AG08396 (cell line): ENCODE results near the gene CDC5L.

Source experiments
- DNase-seq: peaks from one replicate; pipeline ENCODE4 v3.0.0; 2012; ENCODE audit warnings: low spot score, mixed read lengths

CDC5L gene

DNA sequence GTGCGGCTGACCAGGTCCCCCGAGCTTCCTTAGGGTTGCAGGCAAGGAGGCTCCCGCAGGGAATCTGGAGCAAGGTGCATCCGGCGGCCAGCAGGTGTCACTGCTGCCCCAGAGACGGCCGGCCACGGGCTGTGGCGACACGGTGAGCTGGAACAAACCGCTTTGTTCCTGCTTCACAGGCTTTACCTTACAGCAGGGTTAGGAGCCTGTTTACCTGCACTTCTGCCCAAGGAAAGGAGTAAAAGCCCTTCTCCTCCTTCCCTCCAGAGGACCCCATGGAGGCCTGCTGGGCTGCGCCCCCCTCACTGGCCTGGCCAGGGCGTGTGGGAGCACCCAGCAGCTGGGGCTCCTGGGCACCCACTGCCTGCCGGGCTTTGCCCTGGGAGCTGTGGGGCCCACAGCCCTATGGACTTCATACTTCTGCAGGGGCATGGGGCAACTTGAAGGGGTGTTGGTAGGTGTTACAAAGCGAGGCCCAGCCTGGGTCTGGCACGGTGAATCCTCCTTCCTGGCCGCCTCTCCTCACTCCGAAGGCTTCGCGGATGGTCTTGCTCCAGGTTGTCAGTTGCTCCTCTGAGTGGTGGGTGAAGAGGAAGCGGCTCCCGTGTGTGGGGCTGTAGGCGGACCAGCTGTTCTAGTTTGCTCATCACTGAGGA, 88.4 kb downstream of the CDC5L start:
- peak; percentile 90 for DNase-seq

DNA sequence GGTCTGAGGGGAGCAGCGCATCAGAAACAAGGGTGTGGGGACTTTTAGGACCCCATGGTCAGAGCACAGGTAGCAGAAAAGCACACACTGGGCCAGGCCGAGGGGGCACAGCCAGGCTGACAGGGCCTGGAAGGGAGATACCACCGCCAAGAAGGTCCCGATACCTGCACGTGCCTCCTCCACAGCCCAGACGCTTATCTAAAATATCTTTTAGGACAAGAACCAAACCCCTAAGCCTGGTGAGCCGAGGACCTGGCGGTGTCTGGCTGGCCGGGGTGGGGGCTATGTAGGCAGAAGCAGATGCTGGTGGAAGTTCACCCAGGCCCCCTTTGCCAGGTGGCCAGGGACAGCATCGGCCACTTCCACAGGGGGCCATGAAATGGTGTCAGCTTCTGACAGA, 89.3 kb downstream of the CDC5L start:
- no peak for DNase-seq

DNA sequence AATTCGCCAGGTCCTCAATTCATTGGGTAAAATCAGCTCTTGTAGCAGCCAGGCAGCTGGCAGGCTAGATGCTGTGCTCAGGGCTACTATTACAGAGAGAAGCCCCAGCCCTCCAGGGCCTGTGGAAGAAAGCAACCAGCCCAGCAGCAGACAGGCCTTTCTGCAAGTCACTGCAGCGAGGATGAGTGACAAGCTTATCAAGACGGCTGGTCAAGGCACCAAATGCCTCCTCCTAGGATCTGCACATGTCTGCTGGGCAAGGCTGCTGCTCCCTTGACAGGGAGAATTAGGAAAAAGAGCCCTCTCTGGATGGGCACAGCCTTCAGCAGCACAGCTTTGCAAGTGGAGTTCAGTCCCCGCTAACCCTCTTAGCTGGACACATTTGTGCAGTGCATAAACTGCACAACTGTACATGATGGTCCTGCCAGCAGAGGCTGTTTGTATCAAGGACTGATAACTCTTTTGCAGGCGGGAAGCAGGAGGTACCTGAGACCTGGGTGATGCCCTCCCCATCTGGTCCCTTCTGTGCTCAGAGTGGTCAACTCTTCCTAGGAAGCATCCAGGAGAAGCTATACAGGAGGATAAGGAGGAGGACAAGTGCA, 89.9 kb downstream of the CDC5L start:
- no peak for DNase-seq

DNA sequence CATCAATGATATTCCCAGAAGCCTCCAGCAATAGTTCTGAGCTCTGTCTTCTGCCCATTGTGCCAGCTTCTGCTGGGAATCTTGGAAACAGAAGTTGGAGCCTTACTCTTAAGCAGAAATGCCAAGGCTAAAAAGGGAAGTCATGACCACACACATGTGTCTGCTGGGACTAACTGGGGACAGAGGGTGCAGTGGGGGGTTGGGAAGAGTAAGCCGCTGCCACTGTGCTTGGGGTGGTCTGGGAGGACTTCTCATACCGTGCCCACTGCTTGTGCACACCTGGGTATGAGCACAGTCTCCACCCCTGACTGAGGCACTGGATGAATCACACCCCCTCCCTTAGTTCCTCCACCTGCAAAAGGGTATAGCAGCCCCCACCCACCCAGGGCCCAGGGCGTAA, 90.7 kb downstream of the CDC5L start:
- no peak for DNase-seq

DNA sequence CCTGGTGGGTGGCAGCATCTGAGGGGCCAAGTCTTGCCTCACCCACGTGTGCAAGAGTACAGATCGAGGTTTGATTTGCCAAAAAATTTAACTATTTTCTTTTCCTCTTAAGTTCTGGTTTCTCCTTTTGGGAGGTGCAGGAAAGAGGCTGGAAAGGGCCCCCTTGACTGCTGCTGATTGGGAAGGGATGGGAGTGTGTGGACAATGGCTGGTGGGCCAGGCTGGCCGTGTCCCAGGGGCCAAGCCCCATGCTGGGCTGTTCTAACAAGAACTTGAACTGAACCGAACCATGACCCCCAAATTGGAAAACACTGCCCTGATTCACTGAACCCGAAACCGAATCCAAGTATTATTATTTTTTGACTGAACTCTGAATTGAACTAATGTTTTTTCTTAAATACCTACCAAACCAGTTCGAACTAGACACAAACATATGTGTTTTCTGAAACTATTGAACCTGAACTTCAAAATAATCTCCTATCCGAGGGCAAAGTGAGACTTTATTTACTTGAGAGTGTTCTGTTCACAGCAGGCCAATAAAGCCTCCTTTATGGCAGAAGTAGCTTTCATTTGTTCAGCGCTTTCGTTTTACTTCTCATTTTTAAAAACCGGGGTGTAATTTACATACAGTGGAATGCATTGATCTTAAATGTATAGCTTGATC, 91.2 kb downstream of the CDC5L start:
- DNase-seq = no peak

DNA sequence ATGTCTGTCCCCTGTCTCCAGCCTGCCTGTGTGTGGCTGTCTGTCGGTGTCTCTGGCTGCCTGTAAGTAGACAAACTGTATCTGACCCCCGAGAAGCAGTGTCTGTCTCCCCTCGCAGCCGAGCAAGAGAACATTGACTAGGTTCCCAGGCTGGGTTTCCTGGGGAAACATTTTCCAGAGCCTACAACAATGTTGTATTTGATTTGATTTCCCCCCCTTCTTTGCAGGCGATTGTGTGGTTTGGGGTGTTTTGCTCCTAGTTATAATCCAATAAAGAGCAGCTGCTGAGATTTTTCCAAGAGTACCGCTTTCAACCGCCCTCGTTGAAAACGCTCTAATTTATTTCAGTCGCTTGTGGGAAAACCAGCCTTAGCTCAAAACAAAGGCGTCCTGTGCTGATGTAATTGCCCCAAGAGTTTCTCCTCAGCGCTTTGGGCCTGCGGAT, 92.6 kb downstream of the CDC5L start:
- DNase-seq = no peak

DNA sequence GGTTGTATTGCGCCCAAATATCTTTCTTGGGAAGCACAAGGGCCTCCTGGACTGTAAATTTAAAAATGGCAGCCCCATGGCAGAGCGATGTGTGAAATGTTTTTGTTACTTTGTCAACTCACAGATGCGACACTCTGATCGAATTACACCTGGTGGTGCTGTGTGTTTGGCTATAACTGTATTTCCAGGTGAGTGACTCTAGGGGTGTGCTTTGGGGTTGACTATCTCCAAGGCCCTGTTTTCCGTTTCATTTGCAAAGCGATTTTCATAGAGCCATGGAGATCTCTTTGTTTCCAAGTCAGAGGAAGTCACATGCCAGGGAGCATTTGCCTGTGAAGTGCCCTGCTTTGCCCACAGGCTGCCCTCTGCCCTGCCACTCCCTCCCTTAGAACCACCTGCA, 93.5 kb downstream of the CDC5L start:
- no peak for DNase-seq

DNA sequence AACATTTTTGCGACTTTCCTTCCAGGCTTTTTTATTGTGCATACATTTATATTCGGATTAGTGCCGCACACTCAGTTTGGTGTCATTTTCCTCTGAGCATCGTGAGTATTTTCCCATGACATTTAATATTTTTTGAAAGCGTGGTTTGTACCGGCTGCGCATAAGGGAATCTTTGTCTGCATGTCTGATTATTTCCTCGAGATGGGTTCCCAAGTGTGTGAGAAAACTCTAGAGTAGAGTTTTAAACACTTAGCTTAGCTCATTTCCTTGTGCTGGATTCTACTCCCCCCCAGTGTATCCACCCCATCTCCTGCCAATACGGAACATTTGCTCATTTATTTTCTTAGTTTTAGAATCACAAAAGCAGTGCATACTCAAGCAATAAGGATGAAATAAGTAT, 94.3 kb downstream of the CDC5L start:
- no peak for DNase-seq

DNA sequence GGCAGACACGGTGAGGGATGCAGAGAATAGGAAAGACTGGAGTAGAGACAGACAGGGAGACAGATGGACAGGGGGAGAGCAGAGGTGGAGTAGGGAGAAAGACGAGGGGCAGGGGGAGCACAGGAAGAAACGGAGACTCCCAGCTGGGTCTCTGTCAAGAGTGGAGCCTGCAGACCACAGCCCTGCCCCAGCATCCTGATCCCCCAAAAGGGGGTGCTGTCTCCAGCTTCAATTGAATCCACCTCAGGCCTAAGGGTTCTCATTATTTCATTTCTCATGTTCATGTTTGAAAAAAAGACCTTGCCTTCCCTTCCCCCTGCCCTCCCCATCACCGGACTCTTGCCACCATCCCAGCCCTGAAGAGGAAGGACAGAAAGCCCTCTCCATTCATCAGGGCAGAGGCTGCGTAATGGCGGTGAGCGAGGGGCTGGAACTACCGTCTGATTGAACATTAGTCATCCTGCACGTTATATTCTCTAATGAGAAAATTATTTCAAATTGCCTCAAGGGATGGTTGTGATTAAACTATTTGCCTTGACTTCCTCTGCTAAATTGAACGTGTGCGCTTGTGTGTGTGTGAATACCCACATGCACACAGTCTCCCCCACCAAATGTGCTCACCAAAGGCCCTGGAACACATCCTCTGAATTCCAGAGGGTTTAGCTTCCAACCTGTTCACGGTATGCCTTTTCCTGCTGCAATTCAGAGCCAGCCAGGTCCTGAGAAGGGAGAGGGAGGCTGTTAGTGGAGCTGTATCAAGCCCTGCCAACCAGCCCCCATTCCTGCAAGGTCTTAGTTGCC, 98.3 kb downstream of the CDC5L start:
- no peak for DNase-seq

DNA sequence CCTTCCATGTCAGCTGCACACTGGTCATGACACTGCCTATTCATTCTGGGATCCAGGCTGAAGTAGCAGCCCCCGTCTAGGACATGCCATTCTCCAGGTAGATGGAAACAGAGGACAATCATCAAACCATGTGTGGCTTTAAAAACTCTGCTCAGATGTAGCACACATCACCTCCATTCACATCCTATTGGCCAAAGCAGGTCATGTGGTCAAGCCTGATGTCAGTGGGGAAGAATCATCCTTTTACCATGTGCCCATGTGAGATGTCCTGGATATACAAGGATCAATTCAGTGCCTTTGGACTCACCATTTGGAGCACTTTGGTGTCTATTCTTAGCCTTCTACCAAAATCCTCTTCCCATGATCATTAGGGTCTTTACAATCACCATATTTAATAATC, 99.5 kb downstream of the CDC5L start:
- DNase-seq = no peak

DNA sequence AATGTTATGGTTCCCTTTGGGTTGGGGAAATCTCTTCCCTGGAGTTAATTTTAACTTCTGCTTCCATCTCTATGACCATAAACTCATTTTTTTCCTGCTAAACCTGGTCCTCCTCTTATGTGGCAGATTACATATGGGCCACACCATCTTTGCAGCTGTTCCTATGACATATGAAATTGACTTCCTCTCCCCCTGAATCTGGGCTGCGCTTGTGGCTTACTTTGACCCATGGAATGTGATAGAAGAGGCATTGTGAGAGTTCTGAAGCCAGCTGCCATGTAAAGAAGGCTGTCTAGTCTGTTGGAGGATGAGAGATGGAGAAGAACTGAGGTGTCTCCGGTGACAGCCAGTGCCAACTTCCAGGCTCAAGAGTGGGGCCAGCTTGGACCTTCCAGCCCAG, 100.1 kb downstream of the CDC5L start:
- DNase-seq = no peak

DNA sequence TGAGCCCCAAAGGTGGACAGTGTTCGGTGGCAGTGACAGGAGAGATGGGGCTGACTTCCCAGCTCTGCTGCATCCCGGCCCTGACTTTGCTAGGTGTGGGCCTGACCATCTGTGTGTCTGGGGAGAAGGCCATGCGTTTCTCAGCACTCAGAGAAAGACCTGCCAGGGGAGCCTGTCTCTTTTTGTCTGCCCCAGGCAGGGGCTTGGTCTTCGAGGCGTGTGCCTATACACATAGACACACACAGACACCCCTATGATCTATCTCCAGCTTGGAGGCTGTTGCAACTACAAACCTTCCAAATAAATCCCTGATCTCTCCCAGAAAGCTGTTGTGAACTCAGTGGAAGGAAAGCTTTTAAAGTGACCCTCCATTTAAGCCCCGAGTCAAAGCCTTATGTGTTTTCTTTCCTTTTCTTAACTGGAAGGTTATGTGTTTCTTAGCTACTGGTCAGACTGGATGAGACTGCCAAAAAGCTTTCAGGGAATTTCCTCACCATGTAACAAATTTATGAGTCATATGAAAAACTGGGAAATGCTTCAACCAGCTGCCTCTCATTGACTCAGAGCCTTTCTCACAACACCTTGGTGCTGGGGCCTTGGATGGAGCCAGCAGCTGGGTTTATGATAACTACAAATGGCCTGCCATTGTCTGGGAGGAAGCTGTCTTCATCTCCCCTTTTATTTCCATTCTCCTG, 102.6 kb downstream of the CDC5L start:
- peak; percentile 86 for DNase-seq

DNA sequence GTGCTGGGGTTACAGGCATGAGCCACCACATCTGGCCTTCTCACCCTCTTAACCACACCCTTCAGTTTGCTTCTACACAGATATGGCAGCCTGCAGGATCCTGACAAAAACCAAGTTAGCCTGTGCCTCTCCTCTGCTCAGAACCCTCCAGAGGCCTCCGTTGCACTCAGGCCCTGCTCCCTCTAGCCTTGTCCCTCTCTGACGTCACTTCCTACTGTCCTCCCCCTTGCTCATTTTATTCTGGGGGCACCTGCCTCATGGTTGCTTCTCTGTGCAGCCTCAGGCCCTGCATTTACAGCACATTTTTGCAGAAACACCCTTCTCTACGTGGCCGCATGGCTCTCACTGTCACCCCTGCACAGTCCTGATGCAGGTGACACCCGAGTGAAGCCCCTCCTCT, 105.6 kb downstream of the CDC5L start:
- DNase-seq = no peak

DNA sequence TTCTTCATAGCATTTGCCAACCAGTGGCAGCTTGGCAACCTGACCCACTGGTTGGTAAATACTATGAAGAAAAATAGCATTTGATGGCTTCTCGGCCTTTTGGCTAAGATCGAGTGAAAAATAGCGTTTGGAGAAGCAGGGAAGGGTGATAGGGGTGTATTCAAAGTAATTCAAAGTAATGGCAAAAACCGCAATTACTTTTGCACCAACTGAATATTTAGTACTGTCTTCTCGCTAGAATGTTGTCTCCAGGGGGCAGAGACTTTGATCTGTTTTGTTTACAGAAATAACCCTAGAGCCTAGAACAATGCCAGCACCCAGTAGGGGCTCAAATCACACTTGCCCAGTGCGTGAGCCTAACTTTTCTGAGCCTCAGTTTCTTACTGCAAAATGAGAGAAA, 106.1 kb downstream of the CDC5L start:
- DNase-seq = no peak

DNA sequence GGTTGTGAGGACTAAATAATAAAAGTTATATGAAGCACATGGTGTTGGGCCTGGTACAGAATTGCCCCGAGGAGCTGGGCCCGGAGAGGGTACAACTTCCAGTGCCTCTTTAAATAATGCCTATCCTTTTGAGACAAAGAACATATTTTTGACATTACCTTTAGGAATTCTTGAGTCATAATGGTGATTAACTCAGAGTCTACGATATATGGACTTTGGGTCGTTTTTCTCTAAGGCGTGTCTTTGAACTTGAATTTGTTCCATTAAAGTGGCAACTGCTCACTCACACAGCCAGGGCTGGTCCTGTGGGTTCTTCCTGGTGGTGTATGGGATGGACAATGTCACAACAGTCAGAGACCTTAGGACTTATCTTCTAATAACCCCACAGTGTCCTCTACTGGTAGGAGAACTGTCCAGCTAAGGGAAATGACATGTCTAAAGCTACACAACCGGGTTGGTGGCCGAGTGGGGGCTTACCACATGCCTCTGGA, 106.5 kb downstream of the CDC5L start:
- DNase-seq = peak; percentile 30

DNA sequence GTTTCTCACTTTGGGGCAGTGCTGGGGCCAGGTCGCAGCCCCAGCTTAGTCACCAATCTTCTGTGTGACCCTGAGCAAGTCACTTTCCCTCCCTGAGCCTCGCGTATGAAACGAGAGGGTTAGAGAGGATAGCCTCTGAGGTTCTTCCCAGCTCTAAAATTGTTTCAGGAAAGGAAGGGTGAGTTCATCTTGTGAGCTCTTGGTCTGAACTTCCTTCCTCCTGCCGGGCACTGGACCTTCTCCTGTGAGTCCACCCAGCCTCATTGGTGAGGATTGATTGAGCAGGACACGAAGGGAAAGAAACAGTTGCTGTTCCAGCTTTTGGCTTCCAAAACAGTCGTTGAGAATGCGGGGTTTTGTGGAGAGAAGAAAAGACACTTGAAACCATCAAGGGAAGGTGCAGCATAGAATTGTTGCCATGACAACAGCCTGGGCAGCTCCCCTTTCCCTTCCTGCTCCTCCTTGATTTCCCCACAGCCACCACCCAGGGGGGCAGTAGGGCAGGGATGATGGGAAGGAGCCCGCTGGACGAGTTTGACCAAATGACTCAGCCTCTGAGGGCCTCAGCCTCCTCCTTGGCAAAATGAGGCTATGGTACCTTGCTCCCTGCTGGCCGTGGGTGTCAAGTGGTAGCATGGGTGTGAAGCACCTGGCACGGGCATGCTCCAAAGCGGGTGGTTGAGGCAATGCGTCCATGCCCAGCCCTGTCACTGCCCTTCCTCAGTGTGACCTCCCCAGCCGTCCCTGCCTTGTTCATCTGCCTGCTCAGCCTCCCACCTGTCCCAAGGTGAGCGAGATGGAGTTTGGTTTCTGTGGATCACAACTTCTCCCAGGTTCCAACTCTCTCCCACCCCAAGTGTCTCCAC, 107.8 kb downstream of the CDC5L start:
- no peak for DNase-seq

DNA sequence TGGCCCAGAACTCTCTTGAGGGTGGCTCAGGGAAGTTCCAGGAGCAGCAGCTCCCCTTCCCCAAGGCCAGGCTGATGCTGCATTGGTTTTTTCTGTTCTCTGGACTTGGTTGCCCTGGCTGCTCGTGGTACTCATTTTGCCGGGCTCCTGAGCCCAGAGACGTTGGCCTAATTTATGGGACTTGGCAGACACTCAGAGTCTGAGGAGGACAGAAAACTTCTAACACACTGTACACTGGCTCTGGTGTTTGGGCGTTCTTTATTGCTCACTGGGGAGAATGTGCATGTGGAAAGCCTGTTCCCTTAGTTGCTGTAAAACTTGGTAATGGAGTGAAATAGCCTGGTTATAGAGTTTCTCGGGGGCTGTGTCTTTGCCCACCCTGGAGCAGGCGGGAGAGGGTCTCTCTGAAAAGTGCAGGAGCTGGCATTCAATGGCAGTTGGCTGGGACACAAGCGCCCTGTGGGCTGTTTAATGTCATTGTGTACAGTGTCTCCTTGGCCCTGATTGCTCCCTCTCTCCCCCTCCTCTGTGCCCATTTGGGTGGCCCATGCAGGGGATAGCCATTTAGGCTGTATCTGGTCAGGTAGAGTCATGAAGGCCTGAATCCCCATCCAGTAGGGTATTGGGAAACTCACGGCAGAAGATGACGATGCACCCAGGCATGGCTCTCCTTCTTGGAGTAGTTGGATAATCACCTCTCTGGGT, 109.3 kb downstream of the CDC5L start:
- no peak for DNase-seq

DNA sequence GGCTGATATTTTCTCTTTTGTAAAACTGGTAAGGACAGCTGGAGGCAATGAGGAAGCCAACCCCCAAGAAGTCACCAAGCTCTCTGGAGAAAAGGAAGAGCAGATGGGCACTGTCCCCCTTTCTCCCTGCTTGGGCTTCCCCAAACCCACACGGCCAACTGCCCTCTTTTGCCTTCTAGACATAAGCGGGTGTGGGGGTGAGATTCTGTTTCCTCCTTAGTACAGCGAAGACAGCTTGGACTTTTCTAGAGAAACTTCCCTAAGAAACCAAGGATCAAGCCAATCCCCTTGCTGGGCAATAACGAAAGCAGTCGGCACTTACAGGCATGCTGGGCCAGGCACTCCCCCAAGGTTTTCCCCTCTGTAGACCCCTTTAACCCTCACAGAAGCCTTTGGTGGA, 110.3 kb downstream of the CDC5L start:
- no peak for DNase-seq

DNA sequence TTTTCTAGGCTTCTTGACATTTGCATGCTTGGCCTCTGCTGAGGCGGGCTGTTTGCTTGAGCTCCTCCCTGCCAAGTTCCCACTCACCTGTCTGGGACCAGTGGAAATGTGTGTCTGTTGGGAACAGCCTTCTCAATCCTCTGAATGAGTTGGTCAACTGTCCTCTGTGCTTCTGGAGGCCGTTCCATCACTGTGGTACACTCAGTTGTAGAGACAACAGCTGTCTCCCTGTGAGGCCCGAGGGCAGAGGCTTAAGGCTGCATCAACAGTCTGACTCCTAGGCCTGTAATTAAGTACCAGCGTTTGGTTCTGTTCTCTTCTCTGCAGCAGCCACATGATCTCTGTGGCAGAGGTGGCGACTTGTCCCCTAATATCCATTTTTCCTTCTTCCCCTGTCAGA, 110.9 kb downstream of the CDC5L start:
- DNase-seq = no peak

DNA sequence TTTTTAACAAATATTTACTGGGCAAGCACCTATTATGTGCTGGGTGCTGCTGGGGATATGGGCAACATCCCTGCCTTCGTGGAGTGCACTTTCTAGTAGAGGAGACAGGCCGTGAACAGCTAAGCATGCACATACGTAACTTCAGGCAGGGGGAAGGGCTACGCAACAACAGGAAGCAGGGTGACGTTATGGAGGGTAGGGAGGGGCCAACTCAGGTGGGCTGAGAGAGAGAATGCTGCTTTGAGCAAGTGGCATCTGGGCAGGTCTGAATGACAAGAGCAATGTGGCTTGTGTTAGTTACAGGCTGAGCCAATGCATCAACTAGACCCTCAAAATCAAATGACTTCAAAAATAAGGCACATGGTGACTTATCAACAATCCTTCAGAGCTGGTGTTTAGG, 112.1 kb downstream of the CDC5L start:
- DNase-seq = no peak
